ENCODE data around the gene LCN10.

The LCN10 gene

DNA sequence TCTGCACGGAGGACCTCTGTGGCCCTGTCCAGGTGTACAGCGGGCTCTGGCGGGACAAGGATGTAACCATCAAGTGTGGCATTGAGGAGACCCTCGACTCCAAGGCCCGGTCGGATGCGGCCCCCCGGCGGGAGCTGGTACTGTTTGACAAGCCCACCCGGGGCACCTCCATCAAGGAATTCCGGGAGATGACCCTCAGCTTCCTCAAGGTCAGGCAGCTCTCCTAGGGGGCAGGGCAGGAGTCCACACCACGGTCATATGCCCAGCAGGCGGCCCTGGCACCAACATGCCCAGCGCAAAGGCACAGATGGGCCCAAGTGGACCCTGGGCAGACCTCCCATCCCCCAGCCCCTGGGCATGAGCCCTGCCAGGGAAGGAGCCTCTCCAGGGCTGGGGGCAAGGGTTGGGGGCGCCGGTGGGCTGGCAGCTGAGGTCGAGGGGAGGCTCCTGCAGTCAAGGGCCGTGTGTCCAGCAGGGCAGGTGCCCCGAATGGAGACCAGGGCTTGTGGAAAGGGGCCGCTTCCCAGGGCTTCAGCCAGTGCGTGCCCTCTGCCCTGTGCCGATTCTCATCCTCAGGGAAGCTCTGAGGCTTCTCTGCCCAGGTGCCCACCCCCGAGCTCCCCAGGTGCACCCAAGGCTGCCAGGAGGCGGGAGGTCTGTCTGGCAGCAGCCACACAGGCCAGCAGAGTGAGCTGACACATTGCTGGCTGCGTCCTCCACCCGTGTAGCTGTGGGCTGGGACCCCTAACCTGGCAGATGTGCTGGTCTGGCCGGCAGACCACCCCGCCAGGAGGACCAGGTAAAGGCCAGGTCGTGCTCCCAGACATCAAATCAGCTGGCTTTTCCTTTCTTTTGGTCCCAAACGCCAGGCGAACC, 20.4 kb downstream of the LCN10 start:
- Histone ChIP-seq H3K36me3 (ENCODE audit: control insufficient read depth in 5 of 5, insufficient read depth in 5 of 5, low read length in 5 of 5) (peaks cover 0 to 59% (median 48%) of the 10 kb centered on the region in 5 donors), H3K9ac (ENCODE audit: low read length in 5 of 5) (no peak overlapping the region), H3K27ac (ENCODE audit: low read depth, low read length) (peak overlapping the region; percentile 67), H3K9me3 (ENCODE audit: control insufficient read depth in 5 of 5, low read length in 5 of 5) (no peaks in the 10 kb centered on the region), H3K4me1 (ENCODE audit: control insufficient read depth in 5 of 5, insufficient read depth in 5 of 5, low read length in 5 of 5) (peaks cover 13 to 74% (median 71%) of the 10 kb centered on the region in 5 donors), H3K4me3 (ENCODE audit: low read depth in 1 of 5, low read length in 5 of 5) (no peak overlapping the region), H3K27me3 (ENCODE audit: control insufficient read depth in 5 of 5, insufficient read depth in 4 of 5, low read length in 5 of 5) (no peaks in the 10 kb centered on the region)

DNA sequence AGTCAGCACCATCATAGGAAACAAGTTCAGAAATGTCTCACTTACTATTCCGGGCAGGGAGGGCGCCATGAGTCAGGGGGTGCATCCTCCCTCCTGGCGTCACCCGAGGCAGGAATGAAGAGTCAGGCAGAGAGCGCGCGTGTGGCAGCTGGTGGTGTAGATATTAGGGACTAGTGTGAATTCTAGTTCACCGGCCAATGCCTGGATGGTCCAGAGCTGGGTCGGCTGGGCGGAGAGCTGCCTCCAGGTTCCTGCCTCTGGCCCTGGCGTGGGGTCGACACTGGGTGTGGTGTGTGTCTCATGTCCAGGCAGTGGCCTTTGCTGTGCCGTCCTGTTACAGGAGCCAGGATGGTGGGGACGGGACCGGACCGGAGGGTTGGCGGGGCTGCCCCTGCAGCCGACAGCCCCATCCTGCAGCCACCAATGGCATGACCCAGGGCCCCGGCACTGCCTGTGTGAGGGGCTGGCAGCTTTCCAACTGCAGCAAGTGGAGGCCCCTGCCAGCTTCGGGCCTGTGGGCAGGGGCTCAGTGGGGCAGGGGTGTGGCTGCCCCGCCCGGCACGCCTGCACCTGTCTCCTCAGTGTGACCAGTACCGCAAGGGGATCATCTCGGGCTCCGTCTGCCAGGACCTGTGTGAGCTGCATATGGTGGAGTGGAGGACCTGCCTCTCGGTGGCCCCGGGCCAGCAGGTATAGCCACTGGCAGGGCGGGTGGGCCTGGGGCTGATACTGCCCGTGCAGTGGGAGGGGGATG, 21.2 kb downstream of the LCN10 start:
- H3K27ac ChIP-seq (ENCODE audit: low read depth, low read length) = peak overlapping the region; percentile 67
- peak overlapping the region in 1 of 5 donors; percentile 9 for H3K4me3 ChIP-seq (ENCODE audit: low read depth in 1 of 5, low read length in 5 of 5)
- H3K36me3 ChIP-seq (ENCODE audit: control insufficient read depth in 5 of 5, insufficient read depth in 5 of 5, low read length in 5 of 5) = peaks cover 0 to 55% (median 47%) of the 10 kb centered on the region in 5 donors
- no peaks in the 10 kb centered on the region for H3K27me3 ChIP-seq (ENCODE audit: control insufficient read depth in 5 of 5, insufficient read depth in 4 of 5, low read length in 5 of 5)
- peaks cover 9 to 66% (median 63%) of the 10 kb centered on the region in 5 donors for H3K4me1 ChIP-seq (ENCODE audit: control insufficient read depth in 5 of 5, insufficient read depth in 5 of 5, low read length in 5 of 5)
- H3K9me3 ChIP-seq (ENCODE audit: control insufficient read depth in 5 of 5, low read length in 5 of 5) = no peaks in the 10 kb centered on the region
- H3K9ac ChIP-seq (ENCODE audit: low read length in 5 of 5) = no peak overlapping the region

- H3K9ac ChIP-seq (ENCODE audit: low read length in 5 of 5) = peak overlapping the region in 1 of 5 donors; percentile 47
- no peak overlapping the region for H3K4me3 ChIP-seq (ENCODE audit: low read depth in 1 of 5, low read length in 5 of 5)
- H3K36me3 ChIP-seq (ENCODE audit: control insufficient read depth in 5 of 5, insufficient read depth in 5 of 5, low read length in 5 of 5) = peaks cover 0 to 49% (median 43%) of the 10 kb centered on the region in 5 donors
- no peaks in the 10 kb centered on the region for H3K27me3 ChIP-seq (ENCODE audit: control insufficient read depth in 5 of 5, insufficient read depth in 4 of 5, low read length in 5 of 5)
- H3K27ac ChIP-seq (ENCODE audit: low read depth, low read length) = peak overlapping the region; percentile 67
- no peaks in the 10 kb centered on the region for H3K9me3 ChIP-seq (ENCODE audit: control insufficient read depth in 5 of 5, low read length in 5 of 5)
- H3K4me1 ChIP-seq (ENCODE audit: control insufficient read depth in 5 of 5, insufficient read depth in 5 of 5, low read length in 5 of 5) = peaks cover 4 to 63% (median 60%) of the 10 kb centered on the region in 5 donors
These were observed 21.8 kb downstream of the LCN10 start for GRCh38 chr9:136720898-136721338.

DNA sequence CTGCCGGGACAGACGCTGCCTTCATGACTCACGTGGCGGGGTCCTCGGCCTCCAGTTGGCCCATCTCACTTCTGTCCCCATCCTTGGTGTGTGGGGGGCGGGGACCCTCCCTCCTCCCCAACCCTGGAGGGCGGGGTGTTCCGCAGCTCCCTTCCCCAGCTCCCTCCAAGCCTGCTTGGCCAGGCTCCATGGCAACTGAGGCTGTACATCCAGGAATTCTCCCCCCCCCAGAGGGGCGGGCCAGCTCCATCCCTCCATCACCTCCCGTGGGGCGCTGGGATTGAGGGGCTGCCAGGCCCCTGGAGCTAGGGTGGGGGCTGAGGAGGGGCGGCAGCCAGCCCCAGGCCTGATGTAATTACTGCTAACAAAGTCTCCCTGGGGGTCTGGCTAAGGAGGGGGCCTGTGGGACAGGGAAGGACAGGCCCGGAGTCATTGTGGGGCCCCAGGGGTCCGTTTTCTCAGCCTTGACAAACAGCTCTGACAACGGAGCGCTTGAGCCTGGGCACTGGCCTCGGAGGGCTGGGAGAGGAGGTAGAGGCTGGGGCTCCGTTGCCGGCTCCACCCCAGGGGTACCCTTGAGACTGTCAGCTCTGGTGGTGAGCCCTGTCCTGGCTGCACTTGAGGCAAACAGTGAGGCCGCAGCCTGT, 22.4 kb downstream of the LCN10 start:
- H3K4me1 ChIP-seq (ENCODE audit: control insufficient read depth in 5 of 5, insufficient read depth in 5 of 5, low read length in 5 of 5) = peaks cover 1 to 61% (median 55%) of the 10 kb centered on the region in 5 donors
- no peaks in the 10 kb centered on the region for H3K27me3 ChIP-seq (ENCODE audit: control insufficient read depth in 5 of 5, insufficient read depth in 4 of 5, low read length in 5 of 5)
- peaks cover 0 to 44% (median 38%) of the 10 kb centered on the region in 5 donors for H3K36me3 ChIP-seq (ENCODE audit: control insufficient read depth in 5 of 5, insufficient read depth in 5 of 5, low read length in 5 of 5)
- no peak overlapping the region for H3K9ac ChIP-seq (ENCODE audit: low read length in 5 of 5)
- no peaks in the 10 kb centered on the region for H3K9me3 ChIP-seq (ENCODE audit: control insufficient read depth in 5 of 5, low read length in 5 of 5)
- peak overlapping the region in 1 of 5 donors; percentile 14 for H3K4me3 ChIP-seq (ENCODE audit: low read depth in 1 of 5, low read length in 5 of 5)
- peak overlapping the region; percentile 67 for H3K27ac ChIP-seq (ENCODE audit: low read depth, low read length)

GRCh38 chr9:136719195-136719880, 23.4 kb downstream of the LCN10 start:
- no peaks in the 10 kb centered on the region for H3K9me3 ChIP-seq (ENCODE audit: control insufficient read depth in 5 of 5, low read length in 5 of 5)
- no peak overlapping the region for H3K9ac ChIP-seq (ENCODE audit: low read length in 5 of 5)
- no peak overlapping the region for H3K4me3 ChIP-seq (ENCODE audit: low read depth in 1 of 5, low read length in 5 of 5)
- peaks cover 0 to 35% (median 30%) of the 10 kb centered on the region in 5 donors for H3K36me3 ChIP-seq (ENCODE audit: control insufficient read depth in 5 of 5, insufficient read depth in 5 of 5, low read length in 5 of 5)
- peak overlapping the region; percentile 67 for H3K27ac ChIP-seq (ENCODE audit: low read depth, low read length)
- H3K27me3 ChIP-seq (ENCODE audit: control insufficient read depth in 5 of 5, insufficient read depth in 4 of 5, low read length in 5 of 5) = peaks cover 0 to 5% (median 0%) of the 10 kb centered on the region in 5 donors
- peaks cover 1 to 71% (median 58%) of the 10 kb centered on the region in 5 donors for H3K4me1 ChIP-seq (ENCODE audit: control insufficient read depth in 5 of 5, insufficient read depth in 5 of 5, low read length in 5 of 5)

DNA sequence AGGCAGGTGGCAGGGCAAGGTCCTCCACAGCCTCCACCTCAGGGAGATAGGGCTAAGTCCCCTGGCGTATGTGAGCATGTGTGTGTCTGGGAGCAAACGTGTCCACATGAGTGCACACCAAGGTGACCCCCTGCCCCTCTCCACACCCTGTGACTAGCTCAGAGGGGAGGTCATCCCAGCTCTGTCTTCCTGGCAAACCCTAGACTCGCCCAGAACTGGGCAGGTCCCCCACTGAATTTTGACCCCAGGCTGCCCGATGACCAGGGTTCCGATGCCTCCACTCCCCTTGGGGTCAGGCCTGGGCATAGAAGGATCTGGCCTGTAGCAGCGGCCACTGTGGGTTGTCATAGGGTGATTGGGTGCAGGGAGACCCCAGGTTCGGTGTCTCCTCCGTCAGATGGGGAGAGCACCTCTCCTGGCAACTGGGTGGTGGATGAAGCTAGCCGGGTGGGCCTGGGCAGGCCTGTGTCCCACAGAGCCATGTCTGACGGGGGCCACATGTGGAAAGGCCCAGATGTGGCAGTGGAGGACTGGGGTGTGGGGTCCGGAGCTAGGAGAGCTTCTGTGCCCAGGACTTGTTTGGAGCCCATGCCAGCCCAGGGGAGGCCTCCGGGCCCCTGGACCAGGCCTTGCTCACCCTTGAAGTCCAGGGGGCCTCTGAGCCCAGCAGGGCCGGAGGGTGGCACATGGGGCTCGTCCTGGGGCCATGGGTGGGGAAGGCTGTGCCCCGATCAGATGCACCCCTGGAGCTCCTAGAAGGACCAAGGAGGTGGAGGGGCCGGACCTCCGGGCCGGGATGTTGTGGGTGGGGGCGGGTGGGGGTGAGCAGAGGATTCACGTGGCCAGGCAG, 24.2 kb downstream of the LCN10 start:
- no peak overlapping the region for H3K9ac ChIP-seq (ENCODE audit: low read length in 5 of 5)
- peak overlapping the region; percentile 37 for H3K27ac ChIP-seq (ENCODE audit: low read depth, low read length)
- H3K4me3 ChIP-seq (ENCODE audit: low read depth in 1 of 5, low read length in 5 of 5) = no peak overlapping the region
- H3K36me3 ChIP-seq (ENCODE audit: control insufficient read depth in 5 of 5, insufficient read depth in 5 of 5, low read length in 5 of 5) = peaks cover 0 to 27% (median 22%) of the 10 kb centered on the region in 5 donors
- peaks cover 0 to 5% (median 0%) of the 10 kb centered on the region in 5 donors for H3K27me3 ChIP-seq (ENCODE audit: control insufficient read depth in 5 of 5, insufficient read depth in 4 of 5, low read length in 5 of 5)
- H3K4me1 ChIP-seq (ENCODE audit: control insufficient read depth in 5 of 5, insufficient read depth in 5 of 5, low read length in 5 of 5) = peaks cover 1 to 78% (median 61%) of the 10 kb centered on the region in 5 donors
- H3K9me3 ChIP-seq (ENCODE audit: control insufficient read depth in 5 of 5, low read length in 5 of 5) = no peaks in the 10 kb centered on the region

DNA sequence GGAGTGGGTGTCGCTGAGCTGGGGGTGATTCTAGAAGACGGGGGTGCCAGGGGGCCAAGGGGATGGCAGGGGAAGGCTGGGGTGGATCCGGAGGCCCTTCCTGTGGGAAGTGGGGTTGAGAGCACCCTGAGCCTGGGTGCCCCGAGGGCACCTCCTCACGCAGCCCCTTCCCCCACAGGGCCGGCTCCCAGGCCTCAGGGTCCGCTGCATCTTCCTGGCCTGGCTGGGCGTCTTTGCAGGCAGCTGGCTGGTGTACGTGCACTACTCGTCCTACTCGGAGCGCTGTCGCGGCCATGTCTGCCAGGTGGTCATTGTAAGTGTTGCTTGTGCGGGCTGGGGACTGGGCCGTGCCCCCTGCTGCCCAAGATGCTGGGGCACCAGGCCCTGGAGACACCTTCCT, 25.3 kb downstream of the LCN10 start:
- Histone ChIP-seq H3K4me1 (ENCODE audit: control insufficient read depth in 5 of 5, insufficient read depth in 5 of 5, low read length in 5 of 5) (peaks cover 1 to 74% (median 58%) of the 10 kb centered on the region in 5 donors), H3K36me3 (ENCODE audit: control insufficient read depth in 5 of 5, insufficient read depth in 5 of 5, low read length in 5 of 5) (peaks cover 0 to 15% (median 11%) of the 10 kb centered on the region in 5 donors), H3K27me3 (ENCODE audit: control insufficient read depth in 5 of 5, insufficient read depth in 4 of 5, low read length in 5 of 5) (peaks cover 0 to 5% (median 0%) of the 10 kb centered on the region in 5 donors), H3K27ac (ENCODE audit: low read depth, low read length) (no peak overlapping the region), H3K4me3 (ENCODE audit: low read depth in 1 of 5, low read length in 5 of 5) (no peak overlapping the region), H3K9me3 (ENCODE audit: control insufficient read depth in 5 of 5, low read length in 5 of 5) (no peaks in the 10 kb centered on the region), H3K9ac (ENCODE audit: low read length in 5 of 5) (no peak overlapping the region)

DNA sequence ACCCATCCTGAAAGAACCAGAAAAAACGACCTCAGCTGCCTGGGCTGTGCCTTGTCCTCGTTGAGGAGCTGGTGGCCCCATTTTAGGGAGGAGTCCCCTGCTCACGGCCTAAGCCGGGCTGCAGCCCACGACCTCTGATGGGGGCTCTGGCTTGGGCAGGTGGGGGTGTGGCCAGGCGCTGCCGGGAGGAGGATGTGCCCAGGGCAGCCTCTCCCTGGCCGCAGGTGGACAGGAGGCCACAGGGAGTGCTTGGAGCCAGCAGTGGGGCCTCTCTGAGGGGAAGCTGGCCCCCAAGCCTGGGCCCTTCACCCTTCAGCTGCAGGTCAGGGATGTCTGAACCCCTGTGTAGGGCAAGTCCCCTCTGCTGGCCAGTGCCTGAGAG, 27.9 kb downstream of the LCN10 start:
- peak overlapping the region; percentile 69 for H3K27ac ChIP-seq (ENCODE audit: low read depth, low read length)
- H3K4me1 ChIP-seq (ENCODE audit: control insufficient read depth in 5 of 5, insufficient read depth in 5 of 5, low read length in 5 of 5) = peaks cover 1 to 55% (median 50%) of the 10 kb centered on the region in 5 donors
- H3K9ac ChIP-seq (ENCODE audit: low read length in 5 of 5) = peak overlapping the region in 2 of 5 donors; percentile 35 to 53
- peaks cover 0 to 5% (median 3%) of the 10 kb centered on the region in 5 donors for H3K27me3 ChIP-seq (ENCODE audit: control insufficient read depth in 5 of 5, insufficient read depth in 4 of 5, low read length in 5 of 5)
- no peaks in the 10 kb centered on the region for H3K9me3 ChIP-seq (ENCODE audit: control insufficient read depth in 5 of 5, low read length in 5 of 5)
- H3K36me3 ChIP-seq (ENCODE audit: control insufficient read depth in 5 of 5, insufficient read depth in 5 of 5, low read length in 5 of 5) = no peaks in the 10 kb centered on the region
- peak overlapping the region in 1 of 5 donors; percentile 9 for H3K4me3 ChIP-seq (ENCODE audit: low read depth in 1 of 5, low read length in 5 of 5)

All from subcutaneous abdominal adipose tissue (tissue), 5 donors.